Urinary bladder (tissue), 4 donors: ENCODE data around the gene IGLL1. TPM values are rescaled to one million over a fixed set of nuclear protein-coding genes. Genes with fewer than 3 reads are reported as not detected.

Experiments used
- DNase-seq: peaks from one replicate; pipeline ENCODE4 v3.0.0-alpha.2; 2015; ENCODE audit errors: extremely low spot score
- H3K27ac ChIP-seq: one replicate; pipeline ENCODE4 v1.5.1; 2013; ENCODE audit warnings: low read depth, mild to moderate bottlenecking, moderate library complexity
- H3K36me3 ChIP-seq: one replicate; pipeline ENCODE4 v1.6.1; 2013; ENCODE audit warnings: mild to moderate bottlenecking, moderate library complexity; ENCODE audit not compliant: insufficient read depth
- H3K4me1 ChIP-seq: one replicate; pipeline ENCODE4 v1.6.1; 2013; ENCODE audit warnings: mild to moderate bottlenecking, moderate library complexity; ENCODE audit not compliant: insufficient read depth
- H3K4me3 ChIP-seq: one replicate; pipeline ENCODE4 v1.5.1; 2013; ENCODE audit warnings: low read depth, low read length
- WGBS: extraction: QIAGEN DNeasy Blood & Tissue Kit; methylation state at CpG from one replicate; pipeline ENCODE4 v1.1.7; 2013; 5-methylcytosine and 5-hydroxymethylcytosine counted together
- polyA plus RNA-seq: library from polyadenylated mRNA; stranded (reverse); fragments of 200-250 nt; gene quantifications from one replicate; pipeline ENCODE4 v1.2.3, GENCODE V29; 2013
- small RNA-seq: library from RNA; depleted of rRNA; stranded (forward); fragments of <200 nt; gene quantifications from one replicate; pipeline ENCODE3, GENCODE V24; 2014
- total RNA-seq: library from RNA; depleted of rRNA; stranded (reverse); fragments of >200 nt; gene quantifications from one replicate; pipeline ENCODE4 v1.2.3, GENCODE V29; 2014
- donor health status: healthy with polysubstance abuse.
- donor health status: healthy.

Gene IGLL1
- total and polyA plus RNA-seq, 2 donors = not detected

DNA sequence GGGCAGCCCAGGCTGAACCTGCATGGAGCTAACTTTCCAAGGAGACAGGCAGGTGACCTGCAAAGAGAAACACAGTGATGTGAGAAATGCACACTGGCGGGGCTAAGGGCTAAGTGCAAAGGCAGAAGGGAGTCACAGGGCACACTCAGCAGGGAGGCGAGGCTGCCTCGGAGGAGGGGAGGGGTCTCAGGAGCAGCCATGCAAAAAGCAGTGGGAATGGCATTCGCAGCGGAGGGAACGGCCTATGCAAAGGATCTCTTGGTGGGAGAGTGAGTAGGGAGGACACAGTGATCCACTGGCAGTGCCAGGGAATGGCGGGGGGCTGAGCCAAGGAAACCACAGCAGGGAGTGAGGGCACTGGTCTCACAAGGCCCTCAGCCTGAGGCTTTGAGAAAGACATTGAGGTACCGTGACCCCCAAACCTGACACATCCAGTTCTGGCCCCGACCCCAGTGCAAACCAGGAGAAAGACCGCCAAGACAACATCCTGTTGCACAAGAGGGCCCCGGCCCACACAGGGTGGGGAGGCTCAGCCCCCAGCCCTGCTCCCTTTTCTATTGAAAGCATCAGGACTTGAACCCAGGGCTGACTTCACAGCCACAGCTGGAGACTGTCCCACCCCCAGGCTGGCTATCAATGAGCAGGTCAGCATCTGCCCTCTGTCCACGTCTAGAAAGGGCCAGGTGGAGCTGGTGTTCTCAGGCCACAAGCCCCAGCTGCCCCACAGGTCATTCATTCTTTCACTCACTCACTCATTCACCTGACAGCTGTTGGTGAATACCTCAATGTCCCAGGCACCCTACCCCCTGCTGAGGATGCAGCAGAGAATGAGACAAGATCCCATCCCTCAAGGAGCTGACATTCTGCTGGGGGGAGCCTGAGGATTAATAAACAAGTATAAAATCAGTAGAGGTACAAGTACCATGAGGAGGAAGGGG, 50.7 kb downstream of the IGLL1 start:
- H3K27ac ChIP-seq = no peak overlapping the region
- 71% methylated on average over 12 of the region's 12 CpGs for WGBS
- no peak for DNase-seq
- no peaks in the 10 kb centered on the region for H3K36me3 ChIP-seq
- H3K4me3 ChIP-seq = no peak overlapping the region
- no peaks in the 10 kb centered on the region for H3K4me1 ChIP-seq

DNA sequence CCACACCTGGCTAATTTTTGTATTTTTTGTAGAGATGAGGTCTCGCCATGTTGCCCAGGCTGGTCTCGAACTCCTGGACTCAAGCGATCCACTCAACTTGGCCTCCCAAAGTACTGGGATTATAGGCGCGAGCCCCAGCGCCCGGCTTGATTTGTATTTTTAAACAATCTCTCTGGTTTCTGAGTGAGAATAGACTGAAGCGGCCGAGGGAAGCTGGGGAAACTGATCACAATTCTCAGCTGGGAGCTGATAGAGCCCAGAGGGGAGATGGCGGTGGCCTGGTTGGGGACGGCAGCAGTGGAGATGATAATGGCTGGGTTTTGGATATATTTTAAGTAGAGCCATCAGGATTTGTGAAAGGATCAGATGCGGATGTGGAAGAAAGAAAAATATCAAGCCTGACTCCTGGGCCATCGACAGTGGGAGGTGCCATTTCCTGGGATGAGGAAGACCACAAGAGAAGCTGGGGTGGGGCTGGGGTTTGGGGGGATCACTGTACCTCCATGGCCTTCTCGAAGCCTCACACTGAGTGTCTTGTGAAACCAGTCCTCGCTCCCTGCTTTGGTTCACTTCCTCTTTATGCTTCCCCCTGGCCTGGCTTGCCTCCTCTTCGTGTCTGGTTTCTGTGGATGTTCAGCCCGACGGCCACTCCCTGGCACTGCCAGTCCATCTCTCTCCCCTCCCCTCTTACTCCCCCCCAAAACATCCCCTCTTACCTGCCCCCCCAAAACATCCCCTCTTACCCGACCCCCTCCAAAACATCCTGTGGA, 51.9 kb downstream of the IGLL1 start:
- Histone ChIP-seq H3K27ac (no peak overlapping the region), H3K36me3 (no peaks in the 10 kb centered on the region), H3K4me1 (no peaks in the 10 kb centered on the region), H3K4me3 (no peak overlapping the region)
- WGBS = 85% methylated on average over 19 of the region's 19 CpGs
- DNase-seq = no peak

DNA sequence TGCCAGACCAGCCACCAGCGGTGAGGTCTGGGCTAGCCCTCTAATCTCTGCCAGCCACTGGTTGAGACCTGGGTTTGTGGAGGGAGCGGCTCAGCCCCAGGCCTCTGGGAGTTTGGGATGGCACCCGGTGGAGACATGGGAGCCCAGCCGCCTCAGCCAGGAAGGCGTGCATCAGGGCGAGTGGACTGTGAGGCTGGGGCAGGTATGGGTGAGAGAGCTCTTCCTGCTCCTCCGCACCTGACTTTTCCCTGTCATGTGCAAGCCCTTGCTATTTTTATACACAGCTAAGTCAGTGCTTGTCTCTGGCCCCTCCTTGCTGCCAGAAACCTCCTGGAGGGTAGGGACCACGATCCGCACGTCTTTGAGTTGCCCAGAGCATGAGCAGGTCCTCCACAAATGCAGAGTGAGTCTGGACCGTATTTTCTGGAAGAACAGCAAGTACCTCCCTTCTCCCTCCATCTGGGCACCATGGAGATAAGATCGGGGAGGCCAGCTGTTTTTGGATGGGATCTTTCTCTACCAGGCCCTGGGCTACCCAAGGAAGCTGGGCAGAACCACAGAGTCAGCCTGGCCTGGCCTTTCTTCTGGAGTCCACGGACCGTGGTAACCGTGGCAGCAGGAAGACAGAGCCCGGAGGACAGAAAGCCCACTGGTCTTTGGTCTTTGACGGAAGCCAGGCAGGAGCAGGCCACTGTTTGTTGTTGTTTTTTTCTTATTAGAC, 53.3 kb downstream of the IGLL1 start:
- no peak overlapping the region for H3K27ac ChIP-seq
- H3K4me3 ChIP-seq = no peak overlapping the region
- H3K36me3 ChIP-seq = no peaks in the 10 kb centered on the region
- H3K4me1 ChIP-seq = no peaks in the 10 kb centered on the region
- no peak for DNase-seq
- 83% methylated on average over 17 of the region's 17 CpGs for WGBS

DNA sequence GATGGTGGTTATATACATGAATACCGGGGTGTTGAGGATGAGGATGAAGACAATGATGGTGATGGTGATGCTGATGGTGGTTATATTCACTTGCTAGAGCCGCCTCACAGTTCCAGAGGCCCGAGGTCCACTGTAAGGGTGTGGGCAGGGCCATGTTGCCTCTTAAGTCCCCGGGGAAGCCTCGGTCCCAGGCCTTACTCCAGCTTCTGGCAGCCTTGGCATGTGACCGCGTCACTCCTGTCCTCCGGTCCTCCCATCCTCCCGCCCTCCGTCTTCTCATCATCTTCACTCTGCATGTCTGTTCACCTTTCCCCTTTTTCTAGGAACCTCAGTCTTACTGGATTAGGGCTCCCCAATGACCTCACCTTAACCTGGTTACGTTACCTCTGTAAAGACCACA, 54.6 kb downstream of the IGLL1 start:
- 92% methylated on average over 11 of the region's 11 CpGs for WGBS
- Histone ChIP-seq H3K27ac (no peak overlapping the region), H3K4me1 (no peaks in the 10 kb centered on the region), H3K36me3 (no peaks in the 10 kb centered on the region), H3K4me3 (no peak overlapping the region)
- no peak for DNase-seq

DNA sequence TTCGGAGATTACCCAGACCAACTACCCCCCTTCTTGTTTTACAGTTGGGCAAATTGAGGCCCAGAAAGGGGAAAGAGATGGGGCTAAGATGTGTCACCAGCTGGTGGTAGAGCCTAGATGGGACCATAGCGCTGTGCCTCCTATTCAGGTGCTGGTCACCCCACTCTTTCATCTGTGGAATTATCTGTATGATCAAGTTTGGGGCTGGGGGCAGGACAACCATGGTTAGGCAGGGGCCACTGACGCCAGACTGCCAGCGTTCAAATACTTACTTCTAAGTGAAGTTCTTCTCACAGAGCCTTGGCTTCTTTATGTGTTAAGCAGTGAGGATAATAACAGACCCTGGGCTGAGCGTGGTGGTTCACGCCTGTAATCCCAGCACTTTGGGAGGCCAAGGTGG, 55.9 kb downstream of the IGLL1 start:
- Histone ChIP-seq H3K27ac (no peak overlapping the region), H3K4me1 (no peaks in the 10 kb centered on the region), H3K36me3 (no peaks in the 10 kb centered on the region), H3K4me3 (no peak overlapping the region)
- DNase-seq = no peak
- WGBS = 97% methylated on average over 6 of the region's 6 CpGs

DNA sequence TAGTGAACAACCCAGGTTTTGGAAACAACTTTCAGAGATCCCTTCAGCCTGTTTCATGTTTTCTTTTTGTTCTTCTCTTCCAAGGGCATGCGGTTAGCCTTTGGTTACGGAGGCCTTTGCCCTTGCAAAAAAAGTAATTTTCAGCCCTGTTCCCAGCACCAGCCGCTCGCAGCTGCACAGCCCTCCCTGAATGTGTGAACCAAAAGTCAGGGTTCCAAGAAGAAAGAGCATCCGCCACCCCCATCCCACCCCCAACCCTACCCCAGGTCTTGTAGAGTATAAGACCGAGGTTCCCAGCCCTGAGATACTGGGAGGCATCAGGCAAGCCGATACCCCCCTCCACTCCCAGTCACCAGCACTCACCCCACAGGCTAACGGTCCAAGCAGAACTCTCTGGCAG, 56.4 kb downstream of the IGLL1 start:
- H3K4me1 ChIP-seq = no peaks in the 10 kb centered on the region
- H3K36me3 ChIP-seq = no peaks in the 10 kb centered on the region
- no peak for DNase-seq
- peak overlapping the region; percentile 56 for H3K27ac ChIP-seq
- 91% methylated on average over 8 of the region's 8 CpGs for WGBS
- H3K4me3 ChIP-seq = no peak overlapping the region

Small RNAs within 50 kb of the gene (small RNA-seq; reads per million reads assigned to genes)
- not detected for gene AP000346.3

Other genes starting within 250 kb of the IGLL1 start
- gene DRICH1, start 52.0 kb upstream of the IGLL1 start, total RNA-seq = 0.48 TPM
- gene DRICH1, start 52.0 kb upstream of the IGLL1 start, polyA plus RNA-seq = 0.06 TPM
- gene RGL4, start 110.7 kb upstream of the IGLL1 start, total RNA-seq = not detected
- gene RGL4, start 110.7 kb upstream of the IGLL1 start, polyA plus RNA-seq = 0.32 TPM
- 9.9 TPM for gene ZNF70, start 170.8 kb upstream of the IGLL1 start, total RNA-seq
- gene ZNF70, start 170.8 kb upstream of the IGLL1 start, polyA plus RNA-seq = 1.6 TPM
- not detected for gene VPREB3, start 174.1 kb upstream of the IGLL1 start, total RNA-seq
- not detected for gene VPREB3, start 174.1 kb upstream of the IGLL1 start, polyA plus RNA-seq
- gene C22orf15, start 182.7 kb upstream of the IGLL1 start, total RNA-seq = 0.63 TPM
- gene C22orf15, start 182.7 kb upstream of the IGLL1 start, polyA plus RNA-seq = 0.82 TPM
- 3.6 TPM for gene CHCHD10, start 187.7 kb upstream of the IGLL1 start, total RNA-seq
- gene CHCHD10, start 187.7 kb upstream of the IGLL1 start, polyA plus RNA-seq = 69.8 TPM
- 7.3 TPM for gene MMP11, start 192.6 kb upstream of the IGLL1 start, total RNA-seq
- 5.6 TPM for gene MMP11, start 192.6 kb upstream of the IGLL1 start, polyA plus RNA-seq
- gene SMARCB1, start 206.7 kb upstream of the IGLL1 start, total RNA-seq = 16.7 TPM
- gene SMARCB1, start 206.7 kb upstream of the IGLL1 start, polyA plus RNA-seq = 47.9 TPM